Activated CD8-positive, alpha-beta memory T cell treated with anti-CD3 and anti-CD28 coated beads, Interleukin-2, amount 50 U/mL, for 24 hours (primary cell): ENCODE results near the gene SCPEP1.
"Not testable (repeated sequence)": the region's sequence is repeated elsewhere in the genome, so short reads cannot be mapped to it uniquely, and the experiment has no call there.

Experiments used
- DNase-seq: peaks from one replicate; pipeline ENCODE4 v3.0.0-alpha.2; 2020; ENCODE audit errors: extremely low read depth

SCPEP1 gene

DNA sequence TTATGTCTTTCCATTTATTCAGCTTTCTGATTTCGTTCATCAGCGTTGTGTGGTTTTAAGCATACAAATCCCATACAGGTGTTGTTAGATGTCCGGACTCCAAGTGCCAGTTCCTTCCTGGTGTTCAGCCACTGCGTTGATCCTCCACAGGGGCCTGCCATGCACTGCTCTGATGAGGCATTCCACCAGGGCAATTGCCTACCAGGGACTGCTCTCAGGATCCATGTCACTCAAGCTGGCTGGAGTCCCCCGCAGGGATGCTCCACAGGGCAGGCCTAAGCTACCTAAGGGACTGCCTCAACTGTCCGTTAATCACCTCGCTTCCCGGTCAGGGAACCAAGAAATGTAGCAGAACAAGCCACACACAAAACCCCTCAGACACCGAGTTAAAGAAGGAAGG, 12.7 kb upstream of the SCPEP1 start:
- not testable (repeated sequence) for DNase-seq

DNA sequence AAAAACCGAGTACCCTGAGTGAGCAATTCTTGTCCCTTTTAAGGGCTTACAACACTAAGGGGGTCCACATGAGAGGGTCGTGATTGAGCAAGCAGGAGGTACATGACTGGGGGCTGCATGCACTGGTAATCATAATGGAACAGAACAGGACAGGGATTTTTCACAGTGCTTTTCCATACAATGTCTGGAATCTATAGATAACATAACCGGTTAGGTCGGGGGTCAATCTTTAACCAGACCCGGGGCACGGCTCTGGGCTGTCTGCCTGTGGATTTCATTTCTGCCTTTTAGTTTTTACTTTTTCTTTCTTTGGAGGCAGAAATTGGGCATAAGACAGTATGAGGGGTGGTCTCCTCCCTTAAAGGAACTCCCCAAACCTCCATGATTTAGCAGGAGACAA, 12.2 kb upstream of the SCPEP1 start:
- not testable (repeated sequence) for DNase-seq

DNA sequence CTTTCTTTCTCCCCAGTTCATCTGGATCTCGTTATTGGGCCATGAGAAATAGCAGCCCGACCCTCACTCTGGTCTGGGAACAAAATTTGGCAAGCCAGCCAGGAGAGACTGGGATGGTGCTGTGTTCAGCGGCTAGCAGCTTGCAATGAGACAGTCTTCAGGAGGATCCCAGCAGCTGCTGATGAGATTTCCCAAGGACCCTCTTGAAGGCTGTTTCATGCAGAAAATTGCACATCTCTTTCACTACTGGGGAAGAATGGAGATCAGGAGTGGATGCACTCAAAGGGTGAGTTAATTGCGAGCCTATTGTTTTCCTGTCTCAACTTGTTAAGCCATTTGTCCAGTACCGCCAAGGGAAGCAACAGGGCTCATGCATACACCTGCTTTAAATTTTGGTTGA, 11.6 kb upstream of the SCPEP1 start:
- no peak for DNase-seq

DNA sequence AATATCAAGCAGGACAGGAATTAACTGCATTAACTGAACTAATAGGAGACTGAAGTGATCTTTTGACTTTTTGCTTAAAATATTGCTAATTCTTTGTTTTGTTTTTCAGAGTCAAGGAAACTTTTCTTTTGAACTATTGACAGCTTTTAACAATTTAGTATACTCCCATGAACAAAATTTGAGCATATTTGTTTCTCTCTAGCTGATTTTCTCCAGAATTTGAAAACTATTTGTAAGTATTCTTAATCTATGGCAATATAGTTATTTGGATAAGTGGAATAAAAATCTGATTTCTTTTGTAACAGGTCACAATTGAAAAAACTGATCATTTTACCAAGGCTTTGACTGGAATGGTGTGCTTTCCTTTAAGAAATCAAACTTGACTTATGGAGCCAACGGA, 7.0 kb upstream of the SCPEP1 start:
- no peak for DNase-seq

DNA sequence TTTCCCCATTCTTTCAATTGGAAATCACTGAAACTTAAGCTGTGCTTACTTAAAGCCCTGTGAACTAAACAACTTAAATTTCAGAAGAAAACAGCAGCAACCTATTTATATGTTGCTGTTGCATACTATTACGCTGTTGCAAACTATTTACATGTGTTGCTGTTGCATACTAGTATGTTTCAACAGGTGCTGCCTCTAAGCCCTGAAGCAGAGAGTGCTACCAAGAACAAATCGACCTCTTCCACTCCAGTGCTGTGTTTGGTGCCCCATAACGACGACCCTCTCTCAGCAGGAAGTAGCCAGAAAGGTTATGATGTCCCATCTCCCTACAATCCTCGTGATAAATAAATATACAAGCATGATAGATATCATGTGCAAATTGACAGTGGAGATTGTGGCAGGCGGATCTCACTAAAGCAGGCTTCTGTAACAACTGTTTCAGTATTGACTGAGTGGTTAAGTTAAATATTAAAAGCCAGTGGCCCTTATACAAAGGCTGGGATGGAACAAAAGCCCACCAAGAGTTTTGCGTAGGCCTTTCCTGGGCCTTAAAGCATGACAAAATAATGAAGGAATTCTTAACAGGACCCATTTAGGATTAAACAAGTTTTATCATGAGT, 5.7 kb upstream of the SCPEP1 start:
- no peak for DNase-seq

DNA sequence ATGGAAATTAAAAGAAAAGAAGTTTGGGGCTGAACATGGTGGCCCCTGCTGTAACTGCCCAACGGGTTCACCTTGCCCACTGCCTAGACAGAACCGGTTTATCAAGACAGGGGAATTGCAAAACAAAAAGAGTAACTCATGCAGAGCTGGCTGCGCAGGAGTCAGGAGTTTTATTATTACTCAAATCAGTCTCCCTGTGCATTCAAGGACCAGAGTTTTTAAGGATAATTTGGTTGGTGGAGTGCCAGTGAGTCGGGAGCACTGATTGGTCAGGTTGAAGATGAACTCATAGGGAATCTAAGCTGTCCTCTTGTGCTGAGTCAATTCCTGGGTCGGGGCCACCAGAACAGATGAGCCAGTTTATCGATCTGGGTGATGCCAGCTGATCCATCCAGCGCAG, 4.4 kb upstream of the SCPEP1 start:
- DNase-seq, result no peak

DNA sequence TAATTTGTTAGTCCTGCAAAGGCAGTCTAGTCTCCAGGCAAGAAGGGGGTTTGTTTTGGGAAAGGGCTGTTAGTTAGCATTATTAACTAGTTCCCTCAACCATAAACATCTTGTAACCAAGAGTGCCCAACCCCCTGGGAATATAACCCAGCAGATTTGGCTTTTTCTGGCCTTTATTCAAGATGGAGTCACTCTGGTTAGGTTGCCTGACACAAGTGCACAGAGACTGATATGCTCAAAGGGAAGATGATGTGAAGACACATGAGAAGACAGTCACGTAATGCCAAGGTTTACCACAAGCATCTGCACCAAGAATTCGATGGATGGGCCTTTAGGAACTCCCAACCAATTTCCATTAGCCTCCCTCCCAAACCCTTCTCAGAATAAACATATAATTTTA, 3.9 kb upstream of the SCPEP1 start:
- DNase-seq, result no peak

DNA sequence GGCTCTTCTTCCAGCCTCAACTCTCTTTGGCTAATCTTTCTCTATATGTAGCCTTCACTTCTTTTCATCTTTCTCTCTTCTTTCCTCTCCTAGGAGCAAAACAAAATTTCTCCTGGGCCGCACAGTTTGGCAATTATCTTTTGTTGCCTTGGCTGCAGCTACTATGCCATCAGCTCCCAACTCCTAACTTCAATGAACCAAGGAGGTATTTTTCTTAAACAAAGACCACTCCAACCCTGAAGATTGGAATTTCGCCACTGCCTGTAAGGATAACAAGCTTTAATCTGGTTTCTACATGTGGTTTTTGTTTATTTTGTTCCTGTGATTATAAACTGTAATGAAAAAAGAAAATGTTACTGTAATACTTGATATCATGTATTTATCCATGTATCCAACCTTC, 2.3 kb upstream of the SCPEP1 start:
- DNase-seq, result no peak

DNA sequence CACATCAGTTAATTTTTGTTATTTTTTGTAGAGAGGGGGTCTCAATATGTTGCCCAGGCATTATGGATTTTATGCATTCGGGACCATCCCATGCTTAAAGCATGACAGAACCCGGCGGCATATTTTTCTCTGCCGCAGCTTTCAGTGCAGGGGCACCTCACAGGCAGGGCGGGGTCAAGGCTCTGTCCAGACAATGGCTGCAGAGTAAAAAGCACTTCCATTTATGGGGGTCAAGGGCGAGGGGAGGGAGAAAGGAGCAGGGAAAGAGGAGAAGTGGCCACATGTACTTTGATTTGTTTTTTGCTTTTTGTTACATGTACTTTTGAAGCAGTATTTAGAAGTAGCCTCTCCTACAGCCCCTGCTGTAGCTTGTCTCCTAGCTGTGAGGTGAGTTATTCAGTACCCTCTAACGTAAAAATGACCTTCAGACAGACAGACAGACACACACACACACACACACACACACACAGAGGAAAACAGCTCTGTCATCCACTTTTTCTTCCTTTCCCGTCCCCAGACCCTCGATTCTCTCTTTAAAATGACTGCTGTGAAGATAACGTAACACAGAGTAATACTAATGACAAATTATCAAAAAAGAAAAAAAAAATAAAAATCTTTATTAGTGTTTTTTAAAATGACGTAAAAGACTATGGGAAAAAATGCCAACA, 856 bp upstream of the SCPEP1 start:
- no peak for DNase-seq

DNA sequence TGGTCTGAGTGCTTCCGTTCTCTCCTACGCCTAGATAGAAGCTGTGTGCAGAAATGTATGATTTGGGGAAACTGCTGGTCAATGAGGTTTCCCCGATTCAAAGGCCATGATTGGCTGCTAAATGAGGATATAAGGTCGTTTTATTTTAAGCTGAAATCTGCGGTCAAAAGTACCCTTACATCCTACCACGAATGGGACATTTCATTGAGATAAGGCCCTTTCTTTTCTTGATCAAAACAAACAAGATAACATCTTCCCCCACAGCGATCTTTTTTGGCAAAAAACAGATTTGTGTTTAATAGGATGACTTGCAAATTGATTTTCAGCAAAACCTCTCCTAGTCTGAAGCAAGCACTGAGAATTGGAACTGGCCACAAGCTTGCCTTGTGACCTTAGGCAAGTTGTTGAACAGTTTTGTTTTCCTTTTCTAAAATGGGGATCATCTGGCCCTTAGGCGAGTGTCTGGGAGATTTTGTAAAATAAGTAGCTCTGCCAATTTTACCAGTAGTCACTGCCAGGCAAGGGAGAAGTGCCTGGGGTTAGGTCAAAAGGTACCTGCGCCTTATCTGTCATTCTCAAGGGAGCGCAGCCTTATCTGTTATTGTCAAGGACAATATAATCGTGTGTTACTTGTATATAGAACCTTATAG, 635 bp downstream of the SCPEP1 start:
- DNase-seq, result no peak

DNA sequence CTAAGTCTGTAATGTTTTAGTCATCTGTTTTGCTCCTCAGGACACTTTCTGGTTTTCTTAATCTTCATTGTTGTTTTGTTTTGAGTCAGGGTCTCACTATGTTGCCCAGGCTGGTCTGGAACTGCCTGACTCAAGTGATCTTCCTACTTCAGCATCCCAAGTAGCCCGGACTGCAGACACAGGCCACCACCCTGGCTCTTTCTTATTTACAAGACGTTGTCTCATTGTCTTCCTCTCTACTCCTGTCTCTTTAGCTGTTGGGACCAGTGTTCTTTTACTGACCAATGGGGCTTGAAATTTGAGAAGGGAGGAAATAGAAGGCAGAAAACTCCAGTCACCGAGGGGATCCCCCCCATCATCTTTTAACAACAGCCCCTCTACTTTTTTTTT, 1.2 kb downstream of the SCPEP1 start:
- DNase-seq, result no peak

DNA sequence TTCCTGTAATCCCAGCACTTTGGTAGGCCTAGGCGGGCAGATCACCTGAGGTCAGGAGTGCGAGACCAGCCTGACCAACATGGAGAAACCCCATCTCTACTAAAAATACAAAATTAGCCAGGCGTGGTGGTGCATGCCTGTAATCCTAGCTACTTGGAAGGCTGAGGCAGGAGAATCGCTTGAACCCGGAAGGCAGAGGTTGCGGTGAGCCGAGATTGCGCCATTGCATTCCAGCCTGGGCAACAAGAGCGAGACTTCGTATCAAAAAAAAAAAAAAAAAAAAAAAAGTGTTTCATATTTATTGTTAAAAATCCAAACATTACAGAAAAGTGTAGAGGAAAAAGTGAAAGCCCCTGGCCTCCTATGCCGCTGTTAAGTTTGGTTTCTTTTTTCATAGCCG, 2.6 kb downstream of the SCPEP1 start:
- not testable (repeated sequence) for DNase-seq

DNA sequence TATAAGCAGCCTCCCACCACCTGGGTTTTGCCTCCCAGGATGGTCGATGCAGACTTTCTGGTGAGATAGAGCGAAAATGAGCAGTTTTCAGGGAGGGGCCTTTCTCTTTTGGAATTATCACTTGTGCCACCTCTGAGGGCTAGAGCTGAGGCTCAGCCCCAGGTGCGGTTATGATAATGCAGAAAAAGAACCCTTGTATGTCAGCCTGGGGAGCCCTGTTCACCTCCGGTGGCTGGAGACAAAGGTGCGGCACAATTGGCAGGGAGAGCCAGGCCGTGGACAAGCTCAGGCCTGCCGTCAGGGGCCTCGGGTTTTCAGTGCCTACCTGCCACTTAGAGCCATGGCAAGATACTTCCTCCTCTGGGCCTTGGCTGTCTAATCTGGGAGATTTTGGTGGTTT, 4.4 kb downstream of the SCPEP1 start:
- no peak for DNase-seq

DNA sequence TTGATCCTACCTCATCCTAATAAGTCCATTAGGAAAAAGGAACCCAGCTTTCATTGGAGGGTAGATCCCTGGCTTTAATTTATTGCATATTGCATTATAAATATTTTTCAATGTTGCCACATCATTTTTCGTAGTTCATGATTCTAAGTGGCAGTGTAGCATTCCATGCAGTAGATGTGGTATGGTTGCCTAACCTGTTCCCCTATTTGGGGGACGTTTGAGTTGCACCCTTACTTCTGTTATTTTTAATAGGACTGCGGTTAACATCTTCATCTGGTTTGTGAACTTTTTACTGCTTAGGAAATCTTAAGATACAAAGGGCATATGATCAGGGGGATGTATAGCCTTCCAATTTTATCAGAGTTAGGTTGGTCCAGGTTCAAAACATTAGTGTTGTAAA, 5.4 kb downstream of the SCPEP1 start:
- DNase-seq, result no peak

DNA sequence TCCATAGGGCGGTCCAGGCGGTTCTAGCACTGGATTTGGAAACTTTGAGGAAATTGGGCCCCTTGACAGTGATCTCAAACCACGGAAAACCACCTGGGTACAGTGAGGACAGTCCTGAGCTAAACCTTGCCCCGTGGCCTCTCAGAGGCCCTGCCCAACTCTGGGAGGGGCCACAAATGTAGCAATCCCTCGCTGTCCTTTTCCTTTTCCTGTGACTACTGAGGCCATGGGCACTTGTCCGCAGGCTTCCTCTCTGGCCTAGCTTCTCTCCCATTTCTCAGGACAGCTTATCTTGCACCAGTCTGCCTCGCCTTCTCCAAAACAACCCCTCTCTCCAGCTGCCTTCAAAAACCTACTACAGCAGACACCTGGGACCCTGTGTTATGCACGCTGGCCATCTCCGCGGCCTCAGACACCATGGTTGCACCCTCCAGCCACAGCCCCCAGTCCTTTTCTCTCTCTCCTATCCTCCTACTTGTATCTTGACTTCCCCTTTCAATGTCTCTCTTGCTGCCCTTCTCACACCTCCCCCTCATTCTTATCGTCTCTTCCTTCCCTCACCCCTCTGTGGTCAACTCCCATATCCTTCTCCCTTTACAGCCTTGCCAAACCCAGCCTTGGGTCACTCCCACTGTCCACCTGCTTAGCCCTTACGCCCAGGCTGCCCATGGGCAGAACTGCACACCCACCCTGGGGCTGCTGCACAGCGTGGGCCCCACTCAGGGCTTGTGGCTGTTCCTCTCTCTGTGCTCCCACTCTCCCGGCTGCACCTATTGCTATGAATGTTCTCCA, 7.6 kb downstream of the SCPEP1 start:
- DNase-seq, result no peak

DNA sequence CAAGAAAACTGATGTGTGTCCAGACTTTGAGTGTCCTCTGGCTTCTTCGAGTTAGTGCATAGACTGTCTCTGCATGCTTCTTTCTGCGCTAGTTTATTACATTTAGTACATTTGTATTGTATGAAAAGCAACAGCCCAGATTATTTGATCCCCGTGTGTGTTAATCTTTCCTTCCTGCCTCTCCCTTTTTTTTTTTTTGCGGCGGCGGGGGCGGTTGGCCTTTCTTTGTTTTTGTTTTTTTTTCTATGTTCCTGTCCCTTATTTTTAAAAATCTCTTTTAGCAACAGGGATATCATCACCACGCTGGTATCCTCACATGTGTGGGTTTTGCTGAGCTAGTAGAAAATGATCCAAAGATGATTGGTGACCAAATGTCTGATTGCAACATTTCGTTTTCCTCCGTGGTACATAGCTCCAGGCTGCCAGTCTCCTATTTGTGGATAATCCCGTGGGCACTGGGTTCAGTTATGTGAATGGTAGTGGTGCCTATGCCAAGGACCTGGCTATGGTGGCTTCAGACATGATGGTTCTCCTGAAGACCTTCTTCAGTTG, 9.4 kb downstream of the SCPEP1 start:
- no peak for DNase-seq

DNA sequence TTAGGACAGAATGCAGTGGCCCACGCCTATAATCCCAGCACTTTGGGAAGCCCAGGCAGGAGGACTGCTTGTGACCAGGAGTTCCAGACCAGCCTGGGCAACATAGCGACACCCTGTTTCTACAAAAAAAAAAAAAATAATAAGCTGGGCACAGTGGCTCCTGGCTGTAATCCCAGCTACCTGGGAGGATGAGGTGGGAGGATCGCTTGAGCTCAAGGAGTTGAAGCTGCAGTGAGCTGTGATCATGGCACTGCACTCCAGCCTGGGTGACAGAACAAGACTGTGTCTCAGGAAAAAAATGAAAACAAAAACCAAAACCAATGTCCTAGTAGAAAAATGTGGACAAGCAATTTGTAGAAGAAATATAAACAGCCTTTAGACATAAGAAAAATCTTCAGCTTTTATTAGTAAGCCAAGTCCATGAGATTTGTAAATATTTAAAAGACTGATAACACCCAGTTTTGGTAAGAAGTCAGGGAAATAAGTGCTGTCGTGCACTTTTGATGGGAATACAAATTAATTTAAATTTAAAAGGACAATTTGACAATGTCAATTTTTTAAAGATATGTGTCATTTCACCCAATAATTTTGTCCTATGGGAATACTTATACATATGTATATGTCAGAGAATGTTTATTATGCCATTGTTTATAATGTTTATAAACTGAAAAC, 11.1 kb downstream of the SCPEP1 start:
- no peak for DNase-seq

DNA sequence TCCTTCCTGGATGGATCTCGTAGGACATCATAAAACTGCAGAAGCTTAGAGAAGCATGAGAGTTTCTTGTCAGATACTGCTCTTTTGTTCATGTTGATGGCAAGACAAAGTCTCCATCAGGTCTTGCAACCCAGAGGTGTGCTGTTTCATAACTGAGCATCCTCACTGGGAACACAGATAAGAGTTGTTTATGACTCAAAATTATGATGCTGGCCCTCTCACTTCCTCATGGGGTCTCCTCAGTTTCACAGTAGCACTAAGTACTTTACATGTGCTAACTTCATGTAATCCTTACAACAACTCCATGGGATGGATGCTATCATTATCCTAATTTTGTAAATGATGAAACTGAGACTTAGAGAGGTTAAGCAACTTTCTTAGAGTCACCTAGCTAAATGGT, 14.4 kb downstream of the SCPEP1 start:
- no peak for DNase-seq

DNA sequence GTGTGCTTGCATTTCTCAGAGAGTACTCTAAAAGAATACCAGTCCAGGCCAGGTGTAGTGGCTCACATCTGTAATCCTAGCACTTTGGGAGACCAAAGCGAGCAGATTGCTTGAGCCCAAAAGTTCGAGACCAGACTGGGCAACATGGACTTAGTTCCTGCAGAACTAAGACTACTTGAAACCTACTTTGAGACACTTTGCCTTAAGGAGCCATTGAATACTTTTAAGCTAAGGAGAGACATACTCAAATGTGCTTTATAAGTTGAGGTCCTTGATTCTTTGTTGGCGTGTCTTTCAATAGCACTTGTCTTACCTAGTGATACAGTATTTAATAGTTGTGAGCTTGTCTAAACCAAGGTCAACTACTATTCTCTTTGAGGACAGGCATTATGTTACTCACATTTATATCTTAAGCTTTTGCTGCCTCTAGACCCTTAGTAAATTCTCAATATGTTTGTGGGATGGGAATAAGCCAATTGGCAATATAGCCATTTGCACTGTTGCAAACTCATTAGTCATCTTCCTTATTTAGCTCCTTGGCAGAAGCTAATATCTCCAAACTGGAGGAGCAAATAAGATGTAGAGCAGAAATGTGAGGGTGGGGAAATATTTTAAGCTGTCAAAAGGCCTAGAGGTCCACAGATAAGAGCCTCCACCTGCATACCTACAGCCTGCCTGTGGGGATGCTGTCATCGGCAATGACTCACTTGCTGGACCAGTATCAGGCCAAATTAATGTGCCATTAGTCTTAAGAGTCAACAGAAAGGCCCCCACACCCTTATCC, 16.3 kb downstream of the SCPEP1 start:
- DNase-seq, result no peak

DNA sequence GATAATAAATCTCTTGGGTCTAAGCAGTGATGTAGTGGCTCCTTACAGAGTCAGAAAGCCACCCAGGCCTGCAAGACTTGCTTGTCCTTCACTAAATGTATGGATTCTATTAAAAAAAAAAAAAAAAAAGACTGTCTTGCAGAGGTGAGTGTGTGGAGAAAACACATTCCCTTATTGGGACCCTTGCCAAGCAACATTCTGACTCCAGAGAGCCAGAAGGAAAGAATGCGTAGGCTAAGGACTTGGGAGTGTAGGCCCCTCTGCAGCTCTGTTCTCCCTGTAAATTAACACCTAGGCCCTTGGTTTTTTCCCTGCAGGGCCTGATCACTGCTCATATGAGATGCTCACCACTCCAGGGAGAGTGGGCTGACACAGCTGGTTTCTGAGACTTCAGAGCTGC, 17.8 kb downstream of the SCPEP1 start:
- DNase-seq, result no peak

DNA sequence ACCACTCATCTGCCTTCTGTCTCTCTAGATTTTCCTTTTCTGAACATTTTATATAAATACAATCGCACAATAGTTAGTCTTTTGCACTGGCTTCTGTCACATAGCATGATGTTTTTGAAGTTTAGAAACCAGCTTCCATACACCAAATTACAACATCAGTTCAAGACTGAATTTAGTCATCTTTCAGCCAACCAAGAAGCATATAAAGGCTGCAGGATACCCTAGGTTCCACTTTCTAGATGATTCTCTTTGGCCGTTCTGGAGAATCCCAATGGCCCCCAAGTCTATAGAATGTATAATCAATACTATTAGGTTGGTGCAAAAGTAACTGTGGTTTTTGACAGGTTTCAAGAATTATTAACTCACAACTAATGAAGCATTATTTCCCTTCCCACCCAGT, 19.4 kb downstream of the SCPEP1 start:
- DNase-seq, result no peak
